Measurements from ENCODE around the gene OR2J3.
"Not testable (repeated sequence)": the region's sequence is repeated elsewhere in the genome, so short reads cannot be mapped to it uniquely, and the experiment has no call there.

Gene OR2J3

GRCh38 chr6:29146179-29146578 is 38.3 kb downstream of the OR2J3 start:
- no peak for TF ChIP-seq CTCF (IDR thresholded peaks at IDR 0.05; ENCODE audit: low read depth, low read length)
- Histone ChIP-seq H3K27ac (no peak overlapping the region), H3K36me3 (no peaks in the 10 kb centered on the region), H3K4me3 (ENCODE audit: low read depth, low read length) (no peak overlapping the region), H3K27me3 (ENCODE audit: insufficient read depth, low read depth, severe bottlenecking) (peaks cover 33% of the 10 kb centered on the region), H3K9me3 (ENCODE audit: severe bottlenecking) (peaks cover 3% of the 10 kb centered on the region)
- no peak for DNase-seq

- TF ChIP-seq CTCF (IDR thresholded peaks at IDR 0.05; ENCODE audit: low read depth, low read length) = no peak
- H3K27me3 ChIP-seq (ENCODE audit: insufficient read depth, low read depth, severe bottlenecking) = peaks cover 37% of the 10 kb centered on the region
- no peak for DNase-seq
- peaks cover 3% of the 10 kb centered on the region for H3K9me3 ChIP-seq (ENCODE audit: severe bottlenecking)
- no peaks in the 10 kb centered on the region for H3K36me3 ChIP-seq
- no peak overlapping the region for H3K27ac ChIP-seq
- H3K4me3 ChIP-seq (ENCODE audit: low read depth, low read length) = no peak overlapping the region
Measured at GRCh38 chr6:29147074-29147473, 39.2 kb downstream of the OR2J3 start.

GRCh38 chr6:29149444-29149843 is 41.6 kb downstream of the OR2J3 start:
- H3K9me3 ChIP-seq (ENCODE audit: severe bottlenecking); H3K36me3 ChIP-seq; H3K4me3 ChIP-seq (ENCODE audit: low read depth, low read length); DNase-seq; H3K27ac ChIP-seq: not testable (repeated sequence)
- H3K27me3 ChIP-seq (ENCODE audit: insufficient read depth, low read depth, severe bottlenecking) = peaks cover 55% of the 10 kb centered on the region

- DNase-seq = no peak
- Histone ChIP-seq H3K9me3 (ENCODE audit: severe bottlenecking) (peaks cover 3% of the 10 kb centered on the region), H3K36me3 (no peaks in the 10 kb centered on the region), H3K4me3 (ENCODE audit: low read depth, low read length) (no peak overlapping the region), H3K27ac (no peak overlapping the region), H3K27me3 (ENCODE audit: insufficient read depth, low read depth, severe bottlenecking) (peaks cover 54% of the 10 kb centered on the region)
- no peak for TF ChIP-seq CTCF (IDR thresholded peaks at IDR 0.05; ENCODE audit: low read depth, low read length)
Measured at GRCh38 chr6:29153083-29153482, 45.2 kb downstream of the OR2J3 start.

GRCh38 chr6:29155182-29155581 is 47.3 kb downstream of the OR2J3 start:
- H3K27ac ChIP-seq; H3K4me3 ChIP-seq (ENCODE audit: low read depth, low read length); H3K9me3 ChIP-seq (ENCODE audit: severe bottlenecking); DNase-seq; H3K36me3 ChIP-seq: not testable (repeated sequence)
- peaks cover 68% of the 10 kb centered on the region for H3K27me3 ChIP-seq (ENCODE audit: insufficient read depth, low read depth, severe bottlenecking)

- not testable (repeated sequence) for H3K4me3 ChIP-seq (ENCODE audit: low read depth, low read length); H3K36me3 ChIP-seq; H3K27ac ChIP-seq; H3K9me3 ChIP-seq (ENCODE audit: severe bottlenecking); DNase-seq
- peaks cover 78% of the 10 kb centered on the region for H3K27me3 ChIP-seq (ENCODE audit: insufficient read depth, low read depth, severe bottlenecking)
Measured at GRCh38 chr6:29159922-29160321, 52.1 kb downstream of the OR2J3 start.

Data from WERI-Rb-1 (cell line).